ENCODE data around the gene CLN6.

Gene CLN6

DNA sequence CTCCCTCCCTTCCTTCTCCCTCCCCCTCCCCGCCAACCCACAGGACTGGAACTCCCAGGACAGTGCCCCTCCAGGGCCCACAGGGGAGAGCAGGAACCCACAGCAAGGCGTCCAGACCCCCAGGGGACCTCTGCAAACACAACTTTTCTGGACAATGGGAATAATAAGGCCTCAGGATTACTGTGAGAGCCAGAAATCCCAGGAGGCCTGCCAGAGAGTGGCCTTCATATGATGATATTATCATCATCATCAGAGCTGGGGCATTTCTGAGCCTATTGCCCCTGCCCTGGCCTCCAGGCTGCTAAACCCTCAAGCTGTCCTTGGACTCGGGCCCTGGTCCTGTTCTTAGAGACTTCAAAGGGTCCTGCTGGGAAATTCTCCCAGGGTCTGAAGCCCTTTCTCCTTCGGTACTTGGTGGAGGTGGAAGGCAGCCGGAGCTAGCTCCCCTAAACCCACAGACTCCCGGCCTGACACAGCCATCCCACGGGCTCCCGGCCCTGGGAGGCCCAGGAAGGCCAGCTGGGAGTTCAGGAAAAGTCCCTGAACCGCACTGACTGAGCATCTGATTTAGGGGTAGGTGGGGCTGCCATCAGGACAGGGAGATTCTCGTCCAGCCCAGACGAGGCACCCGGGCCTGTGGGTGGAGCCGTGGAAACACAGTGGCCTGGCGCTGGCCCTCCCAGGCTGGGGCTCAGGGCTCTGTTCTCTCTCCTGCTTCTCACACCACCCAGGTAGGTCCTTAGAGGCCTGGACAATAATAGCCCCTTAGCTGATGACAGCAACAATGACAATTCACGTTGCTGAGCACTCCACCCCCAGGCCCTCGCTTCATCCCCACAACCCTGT, 29.3 kb downstream of the CLN6 start:
- TF ChIP-seq, protein P1, sequence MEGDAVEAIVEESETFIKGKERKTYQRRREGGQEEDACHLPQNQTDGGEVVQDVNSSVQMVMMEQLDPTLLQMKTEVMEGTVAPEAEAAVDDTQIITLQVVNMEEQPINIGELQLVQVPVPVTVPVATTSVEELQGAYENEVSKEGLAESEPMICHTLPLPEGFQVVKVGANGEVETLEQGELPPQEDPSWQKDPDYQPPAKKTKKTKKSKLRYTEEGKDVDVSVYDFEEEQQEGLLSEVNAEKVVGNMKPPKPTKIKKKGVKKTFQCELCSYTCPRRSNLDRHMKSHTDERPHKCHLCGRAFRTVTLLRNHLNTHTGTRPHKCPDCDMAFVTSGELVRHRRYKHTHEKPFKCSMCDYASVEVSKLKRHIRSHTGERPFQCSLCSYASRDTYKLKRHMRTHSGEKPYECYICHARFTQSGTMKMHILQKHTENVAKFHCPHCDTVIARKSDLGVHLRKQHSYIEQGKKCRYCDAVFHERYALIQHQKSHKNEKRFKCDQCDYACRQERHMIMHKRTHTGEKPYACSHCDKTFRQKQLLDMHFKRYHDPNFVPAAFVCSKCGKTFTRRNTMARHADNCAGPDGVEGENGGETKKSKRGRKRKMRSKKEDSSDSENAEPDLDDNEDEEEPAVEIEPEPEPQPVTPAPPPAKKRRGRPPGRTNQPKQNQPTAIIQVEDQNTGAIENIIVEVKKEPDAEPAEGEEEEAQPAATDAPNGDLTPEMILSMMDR (IDR thresholded peaks at IDR 0.05): no peak
- no peak for TF ChIP-seq ZFX (IDR thresholded peaks at IDR 0.05; ENCODE audit: borderline replicate concordance)
- H3K27ac ChIP-seq: no peak overlapping the region

DNA sequence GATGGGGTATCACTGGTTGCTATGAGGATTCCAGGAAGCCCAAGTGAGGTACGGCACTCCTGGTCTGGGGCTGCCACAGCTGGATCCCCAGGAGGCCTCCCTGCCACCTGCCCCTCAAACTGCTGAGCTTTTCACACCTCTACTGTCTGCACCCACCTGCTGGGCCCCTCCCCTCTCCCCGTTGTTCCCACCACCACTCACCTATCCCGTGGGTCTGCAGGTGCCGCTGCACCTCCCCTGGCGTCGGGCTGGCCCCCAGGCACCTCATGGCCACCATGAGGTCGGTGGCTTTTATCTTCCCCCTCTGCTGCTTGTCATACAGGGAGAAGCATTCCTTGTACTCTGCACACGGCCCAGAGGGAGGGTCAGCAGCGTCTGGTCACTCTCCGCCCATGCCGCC, 30.2 kb downstream of the CLN6 start:
- TF ChIP-seq, protein P1 (IDR thresholded peaks at IDR 0.05): no peak
- no peak for TF ChIP-seq ZFX (IDR thresholded peaks at IDR 0.05; ENCODE audit: borderline replicate concordance)
- no peak overlapping the region for H3K27ac ChIP-seq

DNA sequence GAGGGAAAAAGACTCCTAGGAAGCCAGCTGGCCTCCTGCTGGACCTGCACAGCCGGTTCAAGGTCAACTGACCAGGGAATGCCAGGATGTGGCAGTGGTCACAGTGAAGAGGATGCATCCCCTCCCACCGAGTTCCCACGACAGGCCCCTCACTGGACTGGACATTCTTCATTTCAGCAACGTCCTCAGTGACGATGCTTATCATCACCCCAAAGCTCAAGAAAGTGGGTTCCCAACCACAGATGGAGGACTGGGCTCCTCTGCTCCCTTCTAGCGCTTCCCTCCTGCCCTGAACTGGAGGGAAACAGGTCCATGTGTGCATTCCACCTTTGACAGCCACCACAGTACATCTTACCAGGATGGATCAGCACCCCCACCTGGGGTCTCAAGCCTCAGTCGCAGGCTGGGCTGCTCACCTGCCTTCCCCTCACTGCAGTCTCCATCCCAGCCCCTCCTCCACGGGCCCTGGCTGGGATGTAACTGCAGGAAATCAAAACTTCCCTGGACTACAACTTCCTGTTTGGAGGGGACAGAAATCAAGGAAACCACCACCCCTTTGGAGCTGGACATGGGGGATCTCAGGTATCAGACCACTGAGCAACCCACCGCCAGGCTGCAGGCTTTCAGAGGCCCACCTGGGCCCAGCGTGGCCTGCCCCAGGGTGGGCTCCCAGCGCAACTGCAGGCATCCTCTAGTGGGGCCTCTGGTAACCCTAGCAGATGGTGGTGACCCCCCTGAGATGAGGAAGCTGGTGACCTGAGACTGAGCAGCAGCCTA, 31.7 kb downstream of the CLN6 start:
- H3K27ac ChIP-seq: no peak overlapping the region; the same call in 1 of the 2 replicates
- TF ChIP-seq ZFX (IDR thresholded peaks at IDR 0.05; ENCODE audit: borderline replicate concordance): no peak
- TF ChIP-seq, protein P1 (IDR thresholded peaks at IDR 0.05): no peak

DNA sequence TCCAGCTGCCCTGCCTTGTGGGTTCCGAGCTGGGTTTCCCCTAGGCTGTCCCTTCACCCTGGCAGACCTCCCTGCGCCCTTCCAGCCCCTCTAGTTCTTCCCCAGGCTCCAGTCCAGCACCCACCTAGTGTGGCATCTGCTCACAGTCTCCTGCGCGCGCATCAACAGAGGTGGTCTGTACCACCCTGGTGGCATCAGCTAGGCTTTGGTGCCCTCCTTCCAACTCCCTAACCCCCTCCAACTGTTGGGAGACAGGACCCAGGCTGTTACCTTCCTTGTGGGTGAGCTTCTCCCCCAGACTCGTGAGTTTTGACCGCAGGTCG, 32.4 kb downstream of the CLN6 start:
- no peak overlapping the region for H3K27ac ChIP-seq

DNA sequence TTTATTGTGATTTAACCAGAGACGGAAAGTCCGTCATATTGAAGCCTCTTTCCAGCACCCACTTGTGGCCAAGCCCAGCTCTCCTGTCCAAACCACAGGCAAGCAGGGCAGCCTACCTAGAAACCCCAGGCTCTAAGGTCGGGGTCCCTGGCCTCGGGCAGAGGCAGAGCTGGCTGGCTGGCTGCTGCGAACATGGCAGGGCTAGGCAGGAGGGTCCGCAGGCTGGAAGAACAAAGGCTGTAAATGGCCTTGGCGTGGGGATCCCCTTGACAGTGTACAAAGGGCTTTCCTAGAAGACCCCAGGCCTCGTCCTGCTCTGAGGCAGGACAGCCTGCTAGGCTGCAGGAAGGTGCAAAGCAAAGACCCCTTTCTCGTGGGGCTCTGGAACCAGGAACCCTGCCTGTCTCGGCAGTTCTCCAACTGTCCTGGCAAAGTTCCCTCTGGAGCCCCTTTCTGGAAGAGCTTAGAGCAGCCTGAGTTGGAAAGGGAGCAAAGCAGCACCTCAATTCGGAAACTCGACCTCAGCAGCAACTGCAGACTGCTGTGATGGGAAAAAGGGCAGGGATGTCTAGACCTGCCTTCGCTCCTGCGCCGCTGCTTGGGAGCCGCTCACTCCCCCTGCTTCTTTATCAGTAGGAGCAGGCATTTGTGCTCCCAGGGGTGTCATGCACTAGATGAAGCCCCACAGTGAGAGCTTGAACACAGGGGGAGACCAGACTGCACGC, 32.9 kb downstream of the CLN6 start:
- H3K27ac ChIP-seq: no peak overlapping the region
- TF ChIP-seq, protein P1 (IDR thresholded peaks at IDR 0.05): no peak
- no peak for TF ChIP-seq ZFX (IDR thresholded peaks at IDR 0.05; ENCODE audit: borderline replicate concordance)

More for the DNA sequence above, 32.4 kb downstream of the CLN6 start:
- TF ChIP-seq ZFX (IDR thresholded peaks at IDR 0.05; ENCODE audit: borderline replicate concordance): no peak
- TF ChIP-seq, protein P1 (IDR thresholded peaks at IDR 0.05): no peak

DNA sequence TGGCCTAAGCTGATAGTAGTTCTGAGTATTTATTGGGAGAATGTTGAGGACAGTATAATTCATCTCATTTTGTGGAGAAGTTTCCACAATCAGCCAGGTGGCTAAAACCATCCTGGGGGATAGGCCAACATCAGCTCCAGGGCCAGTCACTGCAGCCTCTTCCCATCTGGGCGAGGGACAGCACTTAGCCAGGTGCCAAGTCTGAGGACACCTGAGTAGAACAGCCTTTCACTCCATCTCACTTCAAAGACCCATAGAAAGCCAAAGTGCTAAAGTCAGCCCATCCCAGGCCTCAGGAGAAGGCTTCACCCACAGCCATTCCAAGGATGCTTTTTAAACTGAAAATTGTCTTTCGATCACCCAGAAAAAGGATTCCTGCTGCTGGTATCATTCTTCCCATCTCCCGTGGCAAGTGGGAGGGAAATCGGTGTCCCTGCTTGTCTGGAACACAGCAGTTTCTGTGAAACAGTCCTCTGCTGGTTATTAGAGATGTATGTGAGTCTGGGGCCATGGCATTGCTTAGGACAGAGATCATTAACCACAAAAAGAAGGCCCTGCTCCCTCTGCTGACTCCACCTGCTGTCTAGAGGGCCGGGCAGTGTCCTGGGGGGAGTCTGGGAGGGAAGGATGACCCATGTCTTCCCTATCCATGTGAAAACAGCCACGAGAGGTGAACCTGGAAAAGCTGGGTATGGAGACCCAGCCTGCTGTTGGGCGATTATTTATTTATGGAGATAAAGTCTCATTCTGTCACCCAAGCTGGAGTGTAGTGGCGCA, 34.0 kb downstream of the CLN6 start:
- 0 out of 2 replicates have a peak overlapping the region, but pooled peaks have one; percentile 5 for H3K27ac ChIP-seq
- TF ChIP-seq ZFX (IDR thresholded peaks at IDR 0.05; ENCODE audit: borderline replicate concordance): no peak
- TF ChIP-seq, protein P1 (IDR thresholded peaks at IDR 0.05): peak; percentile 18; the same call in 1 of the 2 replicates
